Glutamatergic neuron (in vitro differentiated cells): ENCODE measurements around the gene LIMS3. TPM values are rescaled to one million over a fixed set of nuclear protein-coding genes. Genes with fewer than 3 reads are reported as not detected.
"Not testable (repeated sequence)": the region's sequence is repeated elsewhere in the genome, so short reads cannot be mapped to it uniquely, and the experiment has no call there.

ENCODE experiments used
- DNase-seq: peaks from one replicate; pipeline ENCODE4 v3.0.0; 2022
- H3K27ac Mint-ChIP-seq: one replicate; pipeline ENCODE4 v1.8.0; 2020; ENCODE audit warnings: mild to moderate bottlenecking, mixed read lengths, inconsistent platforms; ENCODE audit not compliant: unreplicated experiment
- H3K27me3 Mint-ChIP-seq: one replicate; pipeline ENCODE4 v1.8.0; 2020; ENCODE audit warnings: mild to moderate bottlenecking, moderate library complexity, mixed read lengths, inconsistent platforms; ENCODE audit not compliant: unreplicated experiment
- H3K36me3 Mint-ChIP-seq: one replicate; pipeline ENCODE4 v1.8.0; 2020; ENCODE audit warnings: mild to moderate bottlenecking, mixed read lengths, inconsistent platforms; ENCODE audit not compliant: unreplicated experiment
- H3K4me1 Mint-ChIP-seq: one replicate; pipeline ENCODE4 v1.8.0; 2020; ENCODE audit warnings: mild to moderate bottlenecking, low read depth, mixed read lengths, inconsistent platforms; ENCODE audit not compliant: unreplicated experiment
- H3K4me3 Mint-ChIP-seq: one replicate; pipeline ENCODE4 v1.8.0; 2020; ENCODE audit warnings: mild to moderate bottlenecking, mixed read lengths, inconsistent platforms; ENCODE audit not compliant: unreplicated experiment
- H3K9me3 Mint-ChIP-seq: one replicate; pipeline ENCODE4 v1.8.0; 2020; ENCODE audit warnings: mild to moderate bottlenecking, moderate library complexity, mixed read lengths, inconsistent platforms; ENCODE audit not compliant: unreplicated experiment
- total RNA-seq: library from RNA; stranded (reverse); fragmentation: NEBNext Ultra II Directional; extraction: Animal tissue kit (Norgen Biotek cat#: 25700); gene quantifications from one replicate; pipeline ENCODE4 v1.2.1, GENCODE V29; 2021; ENCODE audit not compliant: unreplicated experiment

LIMS3 gene
- total RNA-seq, 1 donor from 2014 or later = 0.98 TPM

GRCh38 chr2:109936534-109936933 lies 38.0 kb downstream of the LIMS3 start:
- H3K27ac Mint-ChIP-seq, DNase-seq, H3K4me1 Mint-ChIP-seq, H3K36me3 Mint-ChIP-seq, H3K27me3 Mint-ChIP-seq, H3K9me3 Mint-ChIP-seq, H3K4me3 Mint-ChIP-seq: not testable (repeated sequence)

GRCh38 chr2:109945362-109945761 lies 46.9 kb downstream of the LIMS3 start:
- H3K4me1 Mint-ChIP-seq, H3K9me3 Mint-ChIP-seq, H3K4me3 Mint-ChIP-seq, DNase-seq, H3K36me3 Mint-ChIP-seq, H3K27me3 Mint-ChIP-seq, H3K27ac Mint-ChIP-seq: not testable (repeated sequence)

DNA sequence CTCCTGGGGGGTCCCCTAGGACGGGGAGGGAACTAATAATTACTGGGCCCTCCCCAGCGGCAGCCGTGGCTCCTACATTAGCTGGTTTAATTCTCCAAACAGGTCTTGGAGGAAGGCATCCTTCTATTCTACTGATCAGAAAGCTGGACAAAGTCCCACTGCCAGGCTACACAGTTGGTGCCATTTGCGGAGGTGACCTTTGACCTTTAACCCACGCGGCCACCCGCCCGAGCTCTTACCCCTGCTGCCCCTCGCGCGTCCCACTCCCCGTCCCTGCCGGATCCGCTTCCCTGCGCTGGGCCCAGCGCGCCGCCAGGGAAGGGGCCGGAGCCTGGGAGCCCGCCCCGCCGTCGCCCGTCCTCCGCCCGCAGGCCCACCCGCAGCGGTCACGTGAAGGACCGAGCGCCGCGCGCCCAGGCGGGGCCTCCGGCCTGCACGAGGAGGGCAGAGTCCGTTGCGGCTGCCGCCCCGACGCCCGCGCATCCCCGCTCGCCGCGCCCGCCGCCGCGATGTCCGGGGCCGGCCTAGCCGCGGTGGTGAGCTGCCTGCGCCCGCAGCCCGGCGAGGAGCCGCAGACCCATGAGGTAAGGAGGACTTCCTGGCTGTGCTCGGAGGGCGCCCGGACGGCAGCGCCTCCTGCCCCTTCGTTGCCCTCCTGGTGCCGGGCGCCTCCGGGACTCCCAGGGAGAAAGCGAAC lies 48.9 kb downstream of the LIMS3 start:
- H3K4me1 Mint-ChIP-seq = not testable (repeated sequence)

GRCh38 chr2:109947959-109948520 lies 49.6 kb downstream of the LIMS3 start:
- H3K9me3 Mint-ChIP-seq, H3K4me3 Mint-ChIP-seq, H3K4me1 Mint-ChIP-seq, H3K36me3 Mint-ChIP-seq, H3K27me3 Mint-ChIP-seq, DNase-seq, H3K27ac Mint-ChIP-seq: not testable (repeated sequence)

More for the DNA sequence above, 48.9 kb downstream of the LIMS3 start:
- not testable (repeated sequence) for H3K36me3 Mint-ChIP-seq, DNase-seq, H3K4me3 Mint-ChIP-seq, H3K9me3 Mint-ChIP-seq, H3K27ac Mint-ChIP-seq, H3K27me3 Mint-ChIP-seq

DNA sequence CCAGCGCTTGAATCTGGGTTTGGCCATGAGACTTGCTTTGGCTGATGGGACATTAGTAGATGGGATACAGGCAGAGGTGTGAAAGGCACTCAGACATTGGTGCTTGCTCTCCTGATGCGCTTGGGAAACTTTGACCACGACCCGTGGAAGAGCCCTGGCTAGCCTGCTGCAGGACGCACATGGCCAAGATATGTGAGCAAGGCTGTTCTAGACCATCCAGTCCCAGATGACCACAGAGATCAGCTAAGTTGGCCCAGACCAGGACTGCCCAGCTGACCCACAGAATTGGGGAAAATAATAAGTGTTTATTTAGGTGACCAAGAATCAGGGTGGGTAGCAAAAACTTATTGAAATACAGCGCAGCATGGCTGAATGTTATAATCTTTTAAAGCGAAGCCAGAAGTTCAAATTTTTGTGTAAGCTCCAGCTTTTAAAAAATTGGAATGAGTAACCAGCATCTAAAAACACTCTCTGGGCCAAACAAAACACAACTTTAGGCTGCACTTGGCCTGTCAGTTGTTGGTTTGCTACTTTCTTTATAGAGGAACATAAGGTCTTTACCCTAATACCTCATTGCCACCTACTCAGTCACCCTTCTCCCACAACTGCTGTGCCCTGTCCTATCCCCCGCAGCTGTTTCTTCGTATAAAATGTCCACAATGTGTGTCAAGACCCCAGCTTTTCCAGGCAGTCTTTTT lies 51.8 kb downstream of the LIMS3 start:
- not testable (repeated sequence) for DNase-seq, H3K27ac Mint-ChIP-seq, H3K4me1 Mint-ChIP-seq, H3K4me3 Mint-ChIP-seq, H3K36me3 Mint-ChIP-seq, H3K27me3 Mint-ChIP-seq, H3K9me3 Mint-ChIP-seq

GRCh38 chr2:109963942-109964341 lies 65.5 kb downstream of the LIMS3 start:
- H3K27me3 Mint-ChIP-seq, H3K36me3 Mint-ChIP-seq, H3K4me1 Mint-ChIP-seq: not testable (repeated sequence)

DNA sequence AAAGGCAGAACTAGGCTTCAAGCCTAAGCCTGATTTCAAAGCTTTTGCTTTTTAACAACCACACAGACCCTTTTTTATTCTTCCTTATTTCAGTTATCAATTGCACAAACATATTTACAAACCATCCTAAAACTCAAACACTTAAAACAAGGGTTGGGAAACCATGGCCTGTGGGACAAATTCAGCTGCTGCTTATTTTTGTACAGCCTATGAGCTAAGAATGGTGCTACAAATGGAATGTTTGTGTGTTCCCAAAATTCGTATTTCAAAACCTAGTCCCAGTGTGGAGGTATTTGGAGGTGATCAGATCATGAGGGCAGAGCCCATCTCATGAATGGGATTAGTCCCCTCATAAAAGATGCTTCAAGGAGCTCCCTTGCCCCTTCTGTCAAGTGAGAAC lies 67.0 kb downstream of the LIMS3 start:
- H3K36me3 Mint-ChIP-seq, H3K4me3 Mint-ChIP-seq, H3K27me3 Mint-ChIP-seq, H3K4me1 Mint-ChIP-seq, H3K27ac Mint-ChIP-seq, H3K9me3 Mint-ChIP-seq, DNase-seq: not testable (repeated sequence)

More at GRCh38 chr2:109963942-109964341, 65.5 kb downstream of the LIMS3 start:
- not testable (repeated sequence) for H3K9me3 Mint-ChIP-seq, H3K27ac Mint-ChIP-seq, DNase-seq, H3K4me3 Mint-ChIP-seq

GRCh38 chr2:109966107-109966736 lies 67.7 kb downstream of the LIMS3 start:
- not testable (repeated sequence) for H3K27ac Mint-ChIP-seq, DNase-seq, H3K9me3 Mint-ChIP-seq, H3K4me1 Mint-ChIP-seq, H3K4me3 Mint-ChIP-seq, H3K27me3 Mint-ChIP-seq, H3K36me3 Mint-ChIP-seq

- H3K4me1 Mint-ChIP-seq, H3K36me3 Mint-ChIP-seq, H3K4me3 Mint-ChIP-seq, H3K27ac Mint-ChIP-seq, H3K27me3 Mint-ChIP-seq, DNase-seq, H3K9me3 Mint-ChIP-seq: not testable (repeated sequence)
Observed at GRCh38 chr2:109966858-109967257, 68.4 kb downstream of the LIMS3 start.

- H3K4me3 Mint-ChIP-seq, H3K27ac Mint-ChIP-seq, H3K36me3 Mint-ChIP-seq, H3K9me3 Mint-ChIP-seq, DNase-seq, H3K4me1 Mint-ChIP-seq, H3K27me3 Mint-ChIP-seq: not testable (repeated sequence)
Observed at GRCh38 chr2:109969864-109970263, 71.4 kb downstream of the LIMS3 start.

- H3K4me1 Mint-ChIP-seq, H3K4me3 Mint-ChIP-seq, H3K27ac Mint-ChIP-seq, H3K9me3 Mint-ChIP-seq, DNase-seq, H3K36me3 Mint-ChIP-seq, H3K27me3 Mint-ChIP-seq: not testable (repeated sequence)
Observed at GRCh38 chr2:109971710-109972109, 73.2 kb downstream of the LIMS3 start.
